H1 (cell line): ENCODE results near the gene LRRC17. TPM values are rescaled to one million over a fixed set of nuclear protein-coding genes. Genes with fewer than 3 reads are reported as not detected.

ENCODE experiments used
- ATF2 ChIP-seq: IDR thresholded peaks from 2 replicates; pipeline ENCODE4 v1.6.1; 2012; ENCODE audit warnings: low read length, inconsistent platforms
- MAX ChIP-seq: IDR thresholded peaks from 2 replicates; pipeline ENCODE4 v1.6.1; 2012; ENCODE audit warnings: inconsistent platforms
- polyA plus RNA-seq, 7 experiments: library from polyadenylated mRNA; depleted of rRNA in 3 of 7; stranded (reverse) in 5 of 7; unstranded in 2 of 7; fragments of >200 nt in 5 of 7; fragments of 200-250 nt in 2 of 7; gene quantifications; 1 replicate in 5 of 7; 2 replicates in 1 of 7; 4 replicates in 1 of 7; pipeline versions ENCODE4 v1.2.1 to v1.2.3, GENCODE V29; 2011 to 2013; ENCODE audit warnings: missing spikeins in 2 of 7, mixed read lengths in 2 of 7
- total RNA-seq: library from RNA; stranded (reverse); fragmentation: NEBNext Ultra II Directional; extraction: Animal tissue kit (Norgen Biotek cat#: 25700); gene quantifications from 2 replicates; pipeline ENCODE4 v1.2.1, GENCODE V29; 2021

The LRRC17 gene
- total and polyA plus RNA-seq, 2 of the 8 experiments (the other 6 are each of a cell fraction or from before 2014, with no cell fraction given): 3.0 TPM

GRCh38 chr7:102926783-102927140 lies 14.0 kb downstream of the LRRC17 start (continued):
- TF ChIP-seq MAX (no peak), ATF2 (no peak)
- TF ChIP-seq, all 59 proteins: peak for 0
